K562 (cell line): ENCODE results near the gene RPS10. TPM values are rescaled to one million over a fixed set of nuclear protein-coding genes. Genes with fewer than 3 reads are reported as not detected.

Experiments
- ADNP ChIP-seq: fragments of 200-800 bp; sonication (Bioruptor generic); IDR thresholded peaks from 2 replicates; pipeline ENCODE4 v1.6.1; 2016; ENCODE audit warnings: missing genetic modification characterization, missing compliant biosample characterization
- CBFA2T2 ChIP-seq: fragments of 450-650 bp; conservative IDR thresholded peaks from 2 replicates; pipeline ENCODE4 v1.6.1; 2017; ENCODE audit warnings: mild to moderate bottlenecking
- FIP1L1 ChIP-seq: fragments of 200-400 bp; formaldehyde crosslinking; IDR thresholded peaks from 2 replicates; pipeline ENCODE4 v1.6.1; 2018; ENCODE audit warnings: mild to moderate bottlenecking, low read depth, low read length; ENCODE audit not compliant: poor library complexity, severe bottlenecking
- KDM4B ChIP-seq, 2 experiments: fragments of 450-650 bp in 1 of 2; sonication (generic) in 1 of 2; IDR thresholded peaks; 2 replicates each; pipeline ENCODE4 v1.6.1; 2016 to 2017; ENCODE audit warnings: borderline replicate concordance in 2 of 2, antibody characterized with exemption in 1 of 2, low read depth in 1 of 2, mild to moderate bottlenecking in 1 of 2
- KDM5B ChIP-seq: fragments of 200-600 bp; sonication (generic); IDR thresholded peaks from 2 replicates; pipeline ENCODE4 v1.6.1; 2012; ENCODE audit warnings: low read depth, mild to moderate bottlenecking, moderate library complexity, low read length, control low read depth, inconsistent platforms; ENCODE audit not compliant: insufficient replicate concordance
- MYNN ChIP-seq, 2 experiments: sonication (generic); formaldehyde crosslinking in 1 of 2; IDR thresholded peaks; 2 replicates each; pipeline versions ENCODE4 v1.5.0 to v1.6.1; 2016 to 2020; ENCODE audit warnings: antibody characterized with exemption in 1 of 2, missing genetic modification reagents in 1 of 2
- NFIX ChIP-seq: fragments of 250-450 bp; sonication (Bioruptor Pico); IDR thresholded peaks from 2 replicates; pipeline ENCODE4 v1.4.0; 2020; ENCODE audit warnings: low read depth, mild to moderate bottlenecking, moderate library complexity
- NR1H2 ChIP-seq: sonication (generic); formaldehyde crosslinking; IDR thresholded peaks from 2 replicates; pipeline ENCODE4 v1.4.0; 2020; ENCODE audit warnings: mild to moderate bottlenecking, missing genetic modification reagents
- NR4A1 ChIP-seq, 2 experiments: fragments of 250-450 bp in 1 of 2; fragments of 450-650 bp in 1 of 2; sonication (Bioruptor Pico) in 1 of 2; IDR thresholded peaks; 2 replicates each; pipeline versions ENCODE4 v1.4.0 to v1.6.1; 2016 to 2020; ENCODE audit warnings: mild to moderate bottlenecking in 2 of 2, missing compliant biosample characterization in 1 of 2, missing genetic modification characterization in 1 of 2, moderate library complexity in 1 of 2
- PTTG1 ChIP-seq: fragments of 450-650 bp; IDR thresholded peaks from 2 replicates; pipeline ENCODE4 v1.6.1; 2016; ENCODE audit warnings: low read depth, mild to moderate bottlenecking, missing genetic modification characterization, missing compliant biosample characterization
- SAFB ChIP-seq: fragments of 200-400 bp; formaldehyde crosslinking; IDR thresholded peaks from 2 replicates; pipeline ENCODE4 v1.6.1; 2017; ENCODE audit warnings: low read depth, low read length, borderline replicate concordance
- SMC3 ChIP-seq: conservative IDR thresholded peaks from 2 replicates; pipeline ENCODE4 v1.6.1; 2011; ENCODE audit warnings: low read depth, low read length, improper control_type of control experiment; ENCODE audit not compliant: insufficient read depth
- TBP ChIP-seq: optimal IDR thresholded peaks from 2 replicates; pipeline ENCODE3; 2011; ENCODE audit warnings: low read depth, low read length, improper control_type of control experiment
- TFAM ChIP-seq: fragments of 250-450 bp; sonication (Bioruptor Pico); conservative IDR thresholded peaks from 2 replicates; pipeline ENCODE4 v1.5.0; 2021; ENCODE audit warnings: mild to moderate bottlenecking, moderate library complexity
- TRIM28 ChIP-seq: fragments of 450-650 bp; IDR thresholded peaks from 2 replicates; pipeline ENCODE4 v1.6.1; 2017
- ZFP91 ChIP-seq: sonication (generic); formaldehyde crosslinking; IDR thresholded peaks from 2 replicates; pipeline ENCODE4 v1.8.0; 2022; ENCODE audit warnings: mild to moderate bottlenecking, missing genetic modification reagents
- ZKSCAN8 ChIP-seq: fragments of 200-800 bp; sonication (Bioruptor generic); IDR thresholded peaks from 2 replicates; pipeline ENCODE4 v1.6.1; 2016; ENCODE audit warnings: missing genetic modification characterization, missing compliant biosample characterization
- ZNF140 ChIP-seq: fragments of 250-450 bp; sonication (Bioruptor Pico); IDR thresholded peaks from 2 replicates; pipeline ENCODE4 v1.8.0; 2021; ENCODE audit warnings: moderate library complexity, mild to moderate bottlenecking, inconsistent platforms
- ZNF146 ChIP-seq: IDR thresholded peaks from one replicate; pipeline ENCODE4 v1.6.1; 2018; ENCODE audit warnings: missing compliant biosample characterization; ENCODE audit not compliant: unreplicated experiment
- ZNF589 ChIP-seq: fragments of 200-800 bp; sonication (Bioruptor generic); IDR thresholded peaks from 2 replicates; pipeline ENCODE4 v1.6.1; 2016; ENCODE audit warnings: low read depth, missing genetic modification characterization, missing compliant biosample characterization
- polyA plus RNA-seq, 8 experiments: library from polyadenylated mRNA; depleted of rRNA in 4 of 8; stranded (reverse) in 5 of 8; unstranded in 3 of 8; fragments of >200 nt; fragmentation: Nextera tagmentation in 2 of 8; fragmentation: Illumina TruSeq in 1 of 8; extraction: Ambion mirVana in 2 of 8; extraction: Trizol in 1 of 8; gene quantifications; 2 replicates each; pipeline versions ENCODE4 v1.2.1 to v1.2.3, GENCODE V29; 2011 to 2014; ENCODE audit warnings: inconsistent platforms in 1 of 8, missing spikeins in 1 of 8
- total RNA-seq, 7 experiments: library from RNA; depleted of rRNA in 6 of 7; stranded (reverse); fragments of >200 nt in 6 of 7; fragmentation: Illumina TruSeq in 2 of 7; extraction: Trizol in 2 of 7; gene quantifications; 2 replicates each; pipeline versions ENCODE4 v1.2.1 to v1.2.3, GENCODE V29; 2011 to 2021; ENCODE audit warnings: low replicate concordance in 1 of 7
- TF ChIP-seq, protein P1 (sequence below): sonication (generic); formaldehyde crosslinking; IDR thresholded peaks from 2 replicates; pipeline ENCODE4 v1.8.1; 2023; ENCODE audit warnings: mild to moderate bottlenecking, missing genetic modification reagents
- TF ChIP-seq, protein P2 (sequence below): fragments of 250-450 bp; sonication (Bioruptor Pico); IDR thresholded peaks from 2 replicates; pipeline ENCODE4 v1.4.0; 2020; ENCODE audit warnings: mild to moderate bottlenecking

Gene RPS10
- total and polyA plus RNA-seq, 9 of the 15 experiments (the other 6 are each of a cell fraction or from before 2014, with no cell fraction given): 2,680 to 5,251 (median 3,876) TPM

GRCh38 chr6:34391786-34392496 lies 33.9 kb downstream of the RPS10 start (continued):
- no peak for TF ChIP-seq ZKSCAN8
- no peak for TF ChIP-seq NFIX (CRISPR knock-in tag)
- TF ChIP-seq PTTG1 (tag): no peak
- TF ChIP-seq KDM4B (IDR thresholded peaks at IDR 0.05; ENCODE audit: borderline replicate concordance in 2 of 2, low read depth in 1 of 2): no peak
- no peak; the same call in 1 of the 2 replicates for TF ChIP-seq ZFP91 (CRISPR knock-in tag)
- no peak for TF ChIP-seq TFAM (CRISPR knock-in tag)
- peak; percentile 67; the same call in 1 of the 2 replicates for TF ChIP-seq NR1H2 (CRISPR knock-in tag)
- TF ChIP-seq, protein P1, sequence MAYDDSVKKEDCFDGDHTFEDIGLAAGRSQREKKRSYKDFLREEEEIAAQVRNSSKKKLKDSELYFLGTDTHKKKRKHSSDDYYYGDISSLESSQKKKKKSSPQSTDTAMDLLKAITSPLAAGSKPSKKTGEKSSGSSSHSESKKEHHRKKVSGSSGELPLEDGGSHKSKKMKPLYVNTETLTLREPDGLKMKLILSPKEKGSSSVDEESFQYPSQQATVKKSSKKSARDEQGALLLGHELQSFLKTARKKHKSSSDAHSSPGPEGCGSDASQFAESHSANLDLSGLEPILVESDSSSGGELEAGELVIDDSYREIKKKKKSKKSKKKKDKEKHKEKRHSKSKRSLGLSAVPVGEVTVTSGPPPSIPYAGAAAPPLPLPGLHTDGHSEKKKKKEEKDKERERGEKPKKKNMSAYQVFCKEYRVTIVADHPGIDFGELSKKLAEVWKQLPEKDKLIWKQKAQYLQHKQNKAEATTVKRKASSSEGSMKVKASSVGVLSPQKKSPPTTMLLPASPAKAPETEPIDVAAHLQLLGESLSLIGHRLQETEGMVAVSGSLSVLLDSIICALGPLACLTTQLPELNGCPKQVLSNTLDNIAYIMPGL: no peak
- TF ChIP-seq TBP: peak; percentile 74
- TF ChIP-seq, protein P2, sequence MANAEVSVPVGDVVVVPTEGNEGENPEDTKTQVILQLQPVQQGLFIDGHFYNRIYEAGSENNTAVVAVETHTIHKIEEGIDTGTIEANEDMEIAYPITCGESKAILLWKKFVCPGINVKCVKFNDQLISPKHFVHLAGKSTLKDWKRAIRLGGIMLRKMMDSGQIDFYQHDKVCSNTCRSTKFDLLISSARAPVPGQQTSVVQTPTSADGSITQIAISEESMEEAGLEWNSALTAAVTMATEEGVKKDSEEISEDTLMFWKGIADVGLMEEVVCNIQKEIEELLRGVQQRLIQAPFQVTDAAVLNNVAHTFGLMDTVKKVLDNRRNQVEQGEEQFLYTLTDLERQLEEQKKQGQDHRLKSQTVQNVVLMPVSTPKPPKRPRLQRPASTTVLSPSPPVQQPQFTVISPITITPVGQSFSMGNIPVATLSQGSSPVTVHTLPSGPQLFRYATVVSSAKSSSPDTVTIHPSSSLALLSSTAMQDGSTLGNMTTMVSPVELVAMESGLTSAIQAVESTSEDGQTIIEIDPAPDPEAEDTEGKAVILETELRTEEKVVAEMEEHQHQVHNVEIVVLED: no peak
- no peak for TF ChIP-seq TRIM28
- no peak for TF ChIP-seq CBFA2T2
- 0 out of 2 replicates have a peak, but pooled peaks have one; percentile 17 for TF ChIP-seq MYNN (IDR thresholded peaks at IDR 0.05)
- TF ChIP-seq MYNN (CRISPR knock-in tag; IDR thresholded peaks at IDR 0.05): no peak
- no peak for TF ChIP-seq ZNF140 (CRISPR knock-in tag)
- peak; percentile 72; the same call in 1 of the 2 replicates for TF ChIP-seq ZNF589 (CRISPR knock-in tag)
- no peak for TF ChIP-seq SAFB
- TF ChIP-seq ZNF146 (CRISPR knock-in tag): no peak
- TF ChIP-seq NR4A1 (CRISPR knock-in tag; IDR thresholded peaks at IDR 0.05): 0 out of 2 replicates have a peak, but pooled peaks have one; percentile 4
- no peak for TF ChIP-seq NR4A1 (tag; IDR thresholded peaks at IDR 0.05)
- 0 out of 2 replicates have a peak, but pooled peaks have one; percentile 12 for TF ChIP-seq SMC3
- TF ChIP-seq ADNP (tag): no peak
- peak; percentile 67 for TF ChIP-seq FIP1L1
- no peak for TF ChIP-seq KDM5B
